ENCODE measurements around the gene ENO2. TPM values are rescaled to one million over a fixed set of nuclear protein-coding genes. Genes with fewer than 3 reads are reported as not detected.

ENO2 gene
- polyA plus RNA-seq, 1 donor: 4.8 TPM

GRCh38 chr12:6932766-6933165 lies 18.4 kb downstream of the ENO2 start:
- DNase-seq: no peak

- DNase-seq: no peak
Measured at GRCh38 chr12:6934110-6934509, 19.7 kb downstream of the ENO2 start.

- DNase-seq: no peak
Measured at GRCh38 chr12:6935371-6936193, 21.2 kb downstream of the ENO2 start.

GRCh38 chr12:6936194-6936635 lies 21.8 kb downstream of the ENO2 start:
- no peak for DNase-seq

- DNase-seq: no peak
Measured at GRCh38 chr12:6936636-6937480, 22.5 kb downstream of the ENO2 start.

GRCh38 chr12:6937481-6938352 lies 23.3 kb downstream of the ENO2 start:
- DNase-seq: peak; percentile 96

GRCh38 chr12:6938353-6939190 lies 24.2 kb downstream of the ENO2 start:
- no peak for DNase-seq

- DNase-seq: no peak
Measured at GRCh38 chr12:6939191-6939540, 24.8 kb downstream of the ENO2 start.

GRCh38 chr12:6941267-6941666 lies 26.9 kb downstream of the ENO2 start:
- DNase-seq: no peak

- DNase-seq: no peak
Measured at GRCh38 chr12:6941782-6942181, 27.4 kb downstream of the ENO2 start.

GRCh38 chr12:6942331-6942665 lies 27.9 kb downstream of the ENO2 start:
- no peak for DNase-seq

GRCh38 chr12:6943389-6943721 lies 29.0 kb downstream of the ENO2 start:
- DNase-seq: peak; percentile 85

- DNase-seq: peak; percentile 90
Measured at GRCh38 chr12:6943722-6944380, 29.5 kb downstream of the ENO2 start, which contains the start of the genes C12orf57 and RNU7-1. Gene C12orf57, plus strand, starts transcription at chr12:6944022. Its CDS starts 100 bp downstream, at chr12:6944122. Gene RNU7-1, plus strand, starts transcription at chr12:6943816.

- DNase-seq: peak; percentile 94
Measured at GRCh38 chr12:6944381-6945186, 30.2 kb downstream of the ENO2 start.

GRCh38 chr12:6945613-6946012 lies 31.2 kb downstream of the ENO2 start:
- no peak for DNase-seq

- DNase-seq: no peak
Measured at GRCh38 chr12:6946033-6946919, 31.9 kb downstream of the ENO2 start.

- no peak for DNase-seq
Measured at GRCh38 chr12:6946920-6947374, 32.6 kb downstream of the ENO2 start.

- no peak for DNase-seq
Measured at GRCh38 chr12:6947615-6948014, 33.2 kb downstream of the ENO2 start.
